ENCODE measurements around the gene PFAS. TPM values are rescaled to one million over a fixed set of nuclear protein-coding genes. Genes with fewer than 3 reads are reported as not detected.

Gene PFAS
- polyA plus RNA-seq, 3 donors = 40.4 to 60.0 (median 48.9) TPM

DNA sequence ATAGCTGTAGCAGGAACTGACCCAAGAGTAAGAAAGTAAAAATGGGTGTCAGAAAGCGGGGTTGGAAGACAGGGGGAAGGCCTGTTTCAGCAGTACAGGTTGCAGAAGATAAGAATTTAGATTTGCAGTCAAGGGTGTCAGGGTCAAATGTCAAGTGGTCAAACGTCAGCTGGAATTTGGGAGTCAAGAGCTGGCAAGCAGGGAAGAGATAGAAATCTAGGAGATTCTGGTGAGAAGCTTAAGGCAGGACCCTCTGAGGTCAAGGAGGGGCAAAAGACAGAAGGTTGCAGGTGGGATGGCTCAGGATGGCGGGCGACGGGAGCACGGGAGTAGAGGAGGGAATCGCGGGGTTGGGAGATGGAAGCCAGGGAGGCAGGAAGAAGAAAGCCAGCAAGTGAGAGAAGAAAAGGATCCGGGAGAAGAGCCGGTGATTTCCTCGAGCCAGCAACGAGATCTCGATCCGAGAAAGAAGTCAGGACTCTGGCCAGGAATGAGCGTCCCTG, 45.8 kb downstream of the PFAS start:
- no peak for DNase-seq

DNA sequence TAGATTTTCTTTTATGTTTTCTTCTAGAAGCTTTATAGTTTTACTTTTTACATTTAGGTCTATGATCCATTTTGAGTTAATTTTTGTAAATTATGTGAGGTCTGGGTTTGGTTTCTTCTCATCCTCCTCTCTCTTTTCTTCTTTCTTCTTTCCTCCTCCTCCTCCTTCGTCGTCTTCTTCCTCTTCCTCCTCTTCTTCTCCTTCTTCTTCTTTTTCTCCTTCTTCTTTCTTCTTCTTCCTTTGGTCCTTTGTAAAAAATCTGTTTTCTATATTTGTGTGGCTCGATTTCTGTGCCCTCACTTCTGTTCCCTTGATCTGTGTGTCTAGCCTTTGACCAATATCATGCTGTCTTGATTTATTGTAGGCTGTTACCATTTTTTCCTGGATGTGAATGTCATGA, 51.1 kb downstream of the PFAS start:
- no peak for DNase-seq

DNA sequence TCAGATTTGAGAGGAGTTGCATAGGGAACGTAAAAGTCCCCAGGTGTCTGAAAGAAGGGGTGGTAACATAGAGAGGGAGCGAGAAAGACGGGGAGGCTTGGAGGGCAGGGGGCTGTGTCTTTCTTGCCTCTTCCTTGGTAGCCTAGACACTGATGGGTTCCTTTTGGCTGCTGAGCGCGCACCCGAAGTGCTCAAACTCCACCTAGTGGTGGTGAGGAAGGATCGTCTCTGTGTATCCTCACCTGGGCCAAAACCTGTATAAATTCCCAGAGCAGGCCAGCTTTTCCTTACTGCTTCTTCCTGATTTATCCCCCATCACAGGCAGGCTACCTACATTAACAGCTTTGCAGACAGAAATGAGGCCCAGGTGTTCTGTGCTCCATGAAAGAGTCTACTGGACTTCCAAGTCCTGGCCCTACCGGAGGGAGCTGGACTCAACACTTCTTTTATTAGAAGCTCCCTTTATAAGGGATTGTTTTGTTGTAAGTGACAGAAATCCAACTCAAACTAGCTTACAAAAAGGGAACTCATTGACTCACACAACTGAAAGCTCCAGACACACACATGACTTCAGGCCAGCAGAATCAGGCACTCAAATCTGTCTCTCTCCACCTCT, 51.6 kb downstream of the PFAS start:
- peak; percentile 71 for DNase-seq

DNA sequence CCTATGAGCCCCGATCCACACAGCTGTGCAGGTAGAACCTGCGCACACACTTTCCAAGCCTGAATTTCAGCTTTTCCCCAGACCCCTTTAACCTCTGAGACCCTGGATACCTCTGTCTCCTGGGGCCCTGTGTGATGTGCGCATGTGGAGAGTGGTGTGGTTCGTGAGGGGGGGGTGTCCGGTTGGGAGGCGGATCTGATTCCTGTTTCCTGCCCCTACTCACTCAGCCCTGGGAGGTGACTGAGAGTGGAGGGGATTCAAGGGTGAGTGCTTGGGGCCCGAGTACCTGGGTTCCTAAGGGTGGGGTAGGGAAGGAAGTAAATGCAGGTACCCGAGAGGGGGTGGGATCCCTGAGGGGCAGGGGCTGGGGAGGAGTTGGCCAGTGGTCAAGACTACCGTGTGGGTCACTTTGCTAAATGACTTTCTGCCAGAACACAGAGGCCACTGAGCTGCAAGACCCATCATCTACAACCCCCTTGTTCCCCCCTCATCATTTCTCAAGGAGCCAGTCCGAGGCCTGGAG, 61.6 kb downstream of the PFAS start:
- DNase-seq = no peak

GRCh38 chr17:8311131-8311790, 62.2 kb downstream of the PFAS start:
- DNase-seq = no peak

- DNase-seq = no peak
Measured at GRCh38 chr17:8312251-8312650, 63.2 kb downstream of the PFAS start.

- no peak for DNase-seq
Measured at GRCh38 chr17:8312726-8313600, 63.9 kb downstream of the PFAS start.

DNA sequence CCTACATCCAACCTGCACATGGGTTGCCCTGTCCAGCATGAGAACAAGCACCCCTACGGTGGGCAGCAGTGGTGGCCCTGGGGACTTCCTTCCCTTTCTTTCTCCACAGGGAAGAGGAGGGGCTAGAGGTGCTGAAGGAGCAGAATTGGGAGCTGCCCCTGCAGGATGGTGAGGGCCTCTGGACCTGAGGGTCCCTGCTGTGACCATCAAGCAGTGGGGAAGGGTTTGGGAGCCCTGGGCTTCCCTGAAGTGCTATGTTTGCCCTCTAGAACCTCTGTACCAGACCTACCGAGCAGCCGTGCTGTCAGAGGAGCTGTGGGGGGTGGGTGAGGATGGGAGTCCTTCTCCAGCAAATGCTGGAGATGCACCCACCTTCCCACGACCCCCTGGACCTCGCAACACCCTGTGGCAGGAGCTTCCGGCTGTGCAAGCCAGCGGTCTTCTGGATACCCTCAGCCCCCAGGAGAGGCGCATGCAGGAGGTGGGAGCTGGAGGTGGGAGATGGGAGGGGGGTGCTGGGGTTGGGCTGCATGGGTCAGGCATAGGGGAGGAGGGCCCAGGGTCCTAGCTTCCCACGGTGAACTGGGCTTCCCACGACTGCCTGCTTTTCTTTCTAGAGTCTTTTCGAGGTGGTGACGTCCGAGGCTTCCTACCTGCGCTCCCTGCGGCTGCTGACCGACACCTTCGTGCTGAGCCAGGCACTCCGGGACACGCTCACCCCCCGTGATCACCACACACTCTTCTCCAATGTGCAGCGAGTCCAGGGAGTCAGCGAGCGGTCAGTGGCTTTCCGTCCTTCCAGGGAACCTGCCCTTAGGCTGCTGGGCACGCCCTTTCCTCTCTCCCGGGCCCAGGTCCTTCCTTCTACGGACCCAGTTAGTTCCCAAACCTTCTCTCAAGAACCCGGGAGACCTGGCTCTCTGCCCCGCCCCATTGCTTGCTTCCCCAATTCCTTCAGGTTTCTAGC, 66.0 kb downstream of the PFAS start:
- no peak for DNase-seq

- no peak for DNase-seq
Measured at GRCh38 chr17:8315764-8316217, 66.7 kb downstream of the PFAS start.

GRCh38 chr17:8318010-8318935, 69.2 kb downstream of the PFAS start:
- no peak for DNase-seq

Other genes with a start within 250 kb of the PFAS start
- under 1 TPM; 0.22 to 0.87 (median 0.40) TPM for gene GUCY2D, start 246.7 kb upstream of the PFAS start, polyA plus RNA-seq (ENCODE audit: insufficient read length in 3 of 3)
- gene ALOX15B, start 210.2 kb upstream of the PFAS start, polyA plus RNA-seq (ENCODE audit: insufficient read length in 3 of 3) = 1 to 10 TPM; 1.2 to 2.0 (median 1.5) TPM
- gene ALOX12B, start 161.6 kb upstream of the PFAS start, polyA plus RNA-seq (ENCODE audit: insufficient read length in 3 of 3) = 1 to 10 TPM in 1 of 3 donors, under 1 TPM in 2; 0.48 to 1.0 (median 0.90) TPM
- under 1 TPM in 1 of 3 donors, not detected in 2; 0.07 TPM for gene ALOXE3, start 130.8 kb upstream of the PFAS start, polyA plus RNA-seq (ENCODE audit: insufficient read length in 3 of 3)
- not detected for gene HES7, start 125.2 kb upstream of the PFAS start, polyA plus RNA-seq (ENCODE audit: insufficient read length in 3 of 3)
- 10 to 100 TPM; 26.4 to 34.5 (median 33.3) TPM for gene PER1, start 96.9 kb upstream of the PFAS start, polyA plus RNA-seq (ENCODE audit: insufficient read length in 3 of 3)
- gene VAMP2, start 86.3 kb upstream of the PFAS start, polyA plus RNA-seq (ENCODE audit: insufficient read length in 3 of 3) = 100 to 1,000 TPM; 108 to 139 (median 131) TPM
- gene TMEM107, start 72.9 kb upstream of the PFAS start, polyA plus RNA-seq (ENCODE audit: insufficient read length in 3 of 3) = 10 to 100 TPM; 24.3 to 29.2 (median 28.6) TPM
- 1 to 10 TPM; 4.4 to 5.1 (median 4.9) TPM for gene BORCS6, start 59.1 kb upstream of the PFAS start, polyA plus RNA-seq (ENCODE audit: insufficient read length in 3 of 3)
- gene AURKB, start 38.7 kb upstream of the PFAS start, polyA plus RNA-seq (ENCODE audit: insufficient read length in 3 of 3) = 10 to 100 TPM; 31.9 to 48.1 (median 43.2) TPM
- gene CTC1, start 1.2 kb upstream of the PFAS start, polyA plus RNA-seq (ENCODE audit: insufficient read length in 3 of 3) = 10 to 100 TPM; 22.0 to 36.0 (median 33.7) TPM
- 10 to 100 TPM; 29.5 to 33.7 (median 31.7) TPM for gene RANGRF, start 39.4 kb downstream of the PFAS start, polyA plus RNA-seq (ENCODE audit: insufficient read length in 3 of 3)
- 1 to 10 TPM; 3.5 to 5.3 (median 5.2) TPM for gene SLC25A35, start 46.1 kb downstream of the PFAS start, polyA plus RNA-seq (ENCODE audit: insufficient read length in 3 of 3)
- gene ARHGEF15, start 61.0 kb downstream of the PFAS start, polyA plus RNA-seq (ENCODE audit: insufficient read length in 3 of 3) = 10 to 100 TPM; 18.1 to 21.2 (median 18.4) TPM
- not detected for gene ODF4, start 90.6 kb downstream of the PFAS start, polyA plus RNA-seq (ENCODE audit: insufficient read length in 3 of 3)
- gene RPL26, start 133.9 kb downstream of the PFAS start, polyA plus RNA-seq (ENCODE audit: insufficient read length in 3 of 3) = 1,000 to 10,000 TPM; 2,255 to 3,156 (median 2,746) TPM
- under 1 TPM; 0.11 to 0.18 (median 0.12) TPM for gene RNF222, start 148.5 kb downstream of the PFAS start, polyA plus RNA-seq (ENCODE audit: insufficient read length in 3 of 3)
- 10 to 100 TPM; 43.9 to 50.5 (median 46.7) TPM for gene NDEL1, start 186.6 kb downstream of the PFAS start, polyA plus RNA-seq (ENCODE audit: insufficient read length in 3 of 3)